A549 (cell line): ENCODE results near the gene SPACA7. TPM values are rescaled to one million over a fixed set of nuclear protein-coding genes. Genes with fewer than 3 reads are reported as not detected.

Experiments
- ATAC-seq, 2 experiments: fragments of 200-7000 bp in 1 of 2; fragments of >200 bp in 1 of 2; cut with Nextera tagmentation in 1 of 2; cut with Tn5 transposase in 1 of 2; 3 replicates each; pipeline versions ENCODE4 v1.8.0 to v1.9.1; 2018 to 2020; ENCODE audit warnings: mild to moderate bottlenecking in 1 of 2, moderate library complexity in 1 of 2
- CTCF ChIA-PET: fragments of 300-600 bp; sonication (Branson Sonifier 250); formaldehyde crosslinking; extraction: SDS; loops from one replicate; lab custom pipeline; 2021; ENCODE audit warnings: antibody characterized with exemption, inconsistent platforms; lab: Yijun Ruan, JAX
- POLR2A ChIA-PET: fragments of 350-600 bp; formaldehyde crosslinking; extraction: SDS; loops from one replicate; lab custom pipeline; 2021; ENCODE audit warnings: antibody characterized with exemption, inconsistent platforms; lab: Yijun Ruan, JAX
- DNase-seq, 2 experiments: peaks; one replicate each; pipeline versions ENCODE4 v3.0.0 to v3.0.0-alpha.2; 2011 to 2016; ENCODE audit warnings: low read depth in 1 of 2, low spot score in 1 of 2
- FAIRE-seq: peaks from 2 replicates; lab custom pipeline; 2011; peaks lifted over from hg19 to GRCh38; lab: Jason Lieb, UNC
- H3K27ac ChIP-seq, 2 experiments: fragments of >200 bp; sonication (Bioruptor Twin); formaldehyde crosslinking; 3 replicates each; pipeline ENCODE4 v1.5.1; 2016 to 2017
- H3K4me1 ChIP-seq: fragments of >200 bp; sonication (Bioruptor Twin); formaldehyde crosslinking; 3 replicates; pipeline ENCODE4 v1.6.1; 2016
- H3K4me2 ChIP-seq: fragments of >200 bp; sonication (Bioruptor Twin); formaldehyde crosslinking; 3 replicates; pipeline ENCODE4 v1.6.1; 2016
- H3K4me3 ChIP-seq: fragments of >200 bp; sonication (Bioruptor Twin); formaldehyde crosslinking; 3 replicates; pipeline ENCODE4 v1.5.1; 2016
- H3K9me3 ChIP-seq: fragments of >200 bp; sonication (Bioruptor Twin); formaldehyde crosslinking; 3 replicates; pipeline ENCODE4 v1.6.1; 2016
- CBX8 ChIP-seq: fragments of 200-600 bp; sonication (generic); IDR thresholded peaks from 2 replicates; pipeline ENCODE4 v1.6.1; 2016
- CEBPB ChIP-seq, 2 experiments: fragments of >200 bp in 1 of 2; sonication (Bioruptor Twin) in 1 of 2; formaldehyde crosslinking in 1 of 2; IDR thresholded peaks; 2 replicates each; pipeline ENCODE4 v1.6.1; 2012 to 2016
- CHD2 ChIP-seq: fragments of 150-350 bp; IDR thresholded peaks from 2 replicates; pipeline ENCODE4 v1.6.1; 2014; ENCODE audit warnings: low read length; ENCODE audit not compliant: partially characterized antibody
- CHD4 ChIP-seq: fragments of 200-600 bp; sonication (generic); IDR thresholded peaks from 2 replicates; pipeline ENCODE4 v1.6.1; 2016; ENCODE audit warnings: antibody characterized with exemption, mild to moderate bottlenecking, borderline replicate concordance
- HEYL ChIP-seq: fragments of 250-450 bp; sonication (Bioruptor Pico); IDR thresholded peaks from 2 replicates; pipeline ENCODE4 v1.8.0; 2021; ENCODE audit warnings: mild to moderate bottlenecking, moderate library complexity
- HOXB5 ChIP-seq: fragments of 250-450 bp; sonication (Bioruptor Pico); IDR thresholded peaks from 2 replicates; pipeline ENCODE4 v1.5.0; 2020; ENCODE audit warnings: mild to moderate bottlenecking, moderate library complexity
- JUN ChIP-seq, 2 experiments: fragments of >200 bp; sonication (Bioruptor Twin); formaldehyde crosslinking; IDR thresholded peaks; 2 replicates in 1 of 2; 3 replicates in 1 of 2; pipeline ENCODE4 v1.6.1; 2016 to 2017
- KDM1A ChIP-seq: fragments of 200-600 bp; sonication (generic); IDR thresholded peaks from 2 replicates; pipeline ENCODE4 v1.6.1; 2016; ENCODE audit warnings: low read depth, mild to moderate bottlenecking
- KDM5A ChIP-seq: fragments of 200-600 bp; sonication (generic); IDR thresholded peaks from 2 replicates; pipeline ENCODE4 v1.6.1; 2016; ENCODE audit warnings: antibody characterized with exemption, mild to moderate bottlenecking
- MAFK ChIP-seq: fragments of 450-650 bp; IDR thresholded peaks from 2 replicates; pipeline ENCODE4 v1.6.1; 2014; ENCODE audit not compliant: partially characterized antibody
- MAZ ChIP-seq: fragments of 150-350 bp; IDR thresholded peaks from 2 replicates; pipeline ENCODE4 v1.6.1; 2014; ENCODE audit warnings: antibody characterized with exemption, low read depth, low read length, borderline replicate concordance
- MYC ChIP-seq: IDR thresholded peaks from 2 replicates; pipeline ENCODE4 v1.6.1; 2012; ENCODE audit warnings: mild to moderate bottlenecking, inconsistent platforms, low read length, improper control_type of control experiment, borderline replicate concordance
- PHF8 ChIP-seq: fragments of 200-600 bp; sonication (generic); IDR thresholded peaks from 2 replicates; pipeline ENCODE4 v1.6.1; 2016; ENCODE audit warnings: low read depth, mild to moderate bottlenecking, antibody characterized with exemption, moderate library complexity, borderline replicate concordance
- POLR2A ChIP-seq: IDR thresholded peaks from 2 replicates; pipeline ENCODE4 v1.6.1; 2012; ENCODE audit warnings: mild to moderate bottlenecking, low read length
- POLR2AphosphoS2 ChIP-seq: conservative IDR thresholded peaks from 2 replicates; pipeline ENCODE4 v1.6.1; 2012; ENCODE audit warnings: low read length, improper control_type of control experiment, inconsistent platforms
- RARB ChIP-seq: fragments of 250-450 bp; sonication (Bioruptor Pico); IDR thresholded peaks from 2 replicates; pipeline ENCODE4 v1.8.0; 2021; ENCODE audit warnings: mild to moderate bottlenecking, moderate library complexity
- RCOR1 ChIP-seq: fragments of 150-350 bp; IDR thresholded peaks from 2 replicates; pipeline ENCODE4 v1.6.1; 2014; ENCODE audit warnings: antibody characterized with exemption, low read length, low read depth
- RFX5 ChIP-seq: fragments of 450-650 bp; IDR thresholded peaks from 2 replicates; pipeline ENCODE4 v1.7.1; 2014; ENCODE audit warnings: antibody characterized with exemption, mild to moderate bottlenecking, moderate library complexity
- SMC3 ChIP-seq: fragments of >200 bp; sonication (Bioruptor Twin); formaldehyde crosslinking; IDR thresholded peaks from 3 replicates; pipeline ENCODE4 v1.6.1; 2018; ENCODE audit warnings: inconsistent platforms
- TFCP2L1 ChIP-seq: fragments of 250-450 bp; sonication (Bioruptor Pico); IDR thresholded peaks from 2 replicates; pipeline ENCODE4 v1.5.0; 2021; ENCODE audit warnings: mild to moderate bottlenecking
- TP53 ChIP-seq: fragments of 250-450 bp; sonication (Bioruptor Pico); IDR thresholded peaks from 2 replicates; pipeline ENCODE4 v1.5.0; 2021; ENCODE audit warnings: mild to moderate bottlenecking, moderate library complexity
- ZC3H11A ChIP-seq: fragments of 450-650 bp; IDR thresholded peaks from 2 replicates; pipeline ENCODE4 v1.6.1; 2014; ENCODE audit warnings: antibody characterized with exemption, mild to moderate bottlenecking
- WGBS: methylation state at CpG from one replicate; pipeline ENCODE4 v1.1.6; 2017; ENCODE audit errors: missing lambda C conversion rate; 5-methylcytosine and 5-hydroxymethylcytosine counted together
- polyA plus RNA-seq, 4 experiments: library from polyadenylated mRNA; depleted of rRNA in 3 of 4; stranded (reverse); fragments of >200 nt; fragmentation: RNase III in 1 of 4; extraction: RNeasy Plus Mini Kit Qiagen cat#74134 plus additional on column Dnase treatment in 1 of 4; gene quantifications; 2 replicates in 3 of 4; 3 replicates in 1 of 4; pipeline ENCODE4 v1.2.3, GENCODE V29; 2011 to 2017
- TF ChIP-seq, protein P1 (sequence below): fragments of >200 bp; sonication (Bioruptor Twin); formaldehyde crosslinking; IDR thresholded peaks from 3 replicates; pipeline ENCODE4 v1.6.1; 2016
- TF ChIP-seq, protein P2 (sequence below): IDR thresholded peaks from 2 replicates; pipeline ENCODE4 v1.6.1; 2012
- TF ChIP-seq, protein P3 (sequence below): IDR thresholded peaks from 2 replicates; pipeline ENCODE4 v1.6.1; 2012; ENCODE audit warnings: low read depth, borderline replicate concordance
- TF ChIP-seq, protein P4 (sequence below): fragments of 450-650 bp; IDR thresholded peaks from 2 replicates; pipeline ENCODE4 v1.6.1; 2014; ENCODE audit warnings: antibody characterized with exemption

SPACA7 gene
- polyA plus RNA-seq, 2 of the 4 experiments (the other 2 are of a cell fraction): not detected

- H3K4me2 ChIP-seq: no peak overlapping the region
- no peaks in the 10 kb centered on the region for H3K4me1 ChIP-seq
- no peak overlapping the region for H3K27ac ChIP-seq
- no peak for DNase-seq
- TF ChIP-seq HOXB5 (CRISPR knock-in tag) (no peak), CHD4 (no peak), MYC (no peak), CBX8 (no peak), MAZ (no peak), PHF8 (no peak), RARB (no peak), JUN (IDR thresholded peaks at IDR 0.05) (no peak)
- TF ChIP-seq, protein P1, sequence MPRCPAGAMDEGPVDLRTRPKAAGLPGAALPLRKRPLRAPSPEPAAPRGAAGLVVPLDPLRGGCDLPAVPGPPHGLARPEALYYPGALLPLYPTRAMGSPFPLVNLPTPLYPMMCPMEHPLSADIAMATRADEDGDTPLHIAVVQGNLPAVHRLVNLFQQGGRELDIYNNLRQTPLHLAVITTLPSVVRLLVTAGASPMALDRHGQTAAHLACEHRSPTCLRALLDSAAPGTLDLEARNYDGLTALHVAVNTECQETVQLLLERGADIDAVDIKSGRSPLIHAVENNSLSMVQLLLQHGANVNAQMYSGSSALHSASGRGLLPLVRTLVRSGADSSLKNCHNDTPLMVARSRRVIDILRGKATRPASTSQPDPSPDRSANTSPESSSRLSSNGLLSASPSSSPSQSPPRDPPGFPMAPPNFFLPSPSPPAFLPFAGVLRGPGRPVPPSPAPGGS: no peak
- TF ChIP-seq, all 56 proteins: peak for 0
- ChIA-PET CTCF (no interaction called here), POLR2A (no interaction called here)
- ATAC-seq (no peak), FAIRE-seq (no peak)
- 80% methylated on average over 8 of the region's 20 CpGs for WGBS
- H3K4me3 ChIP-seq: no peak overlapping the region
- no peaks in the 10 kb centered on the region for H3K9me3 ChIP-seq
Observed at GRCh38 chr13:112331675-112332074, 44.5 kb upstream of the SPACA7 start.

GRCh38 chr13:112332727-112333126, 43.4 kb upstream of the SPACA7 start:
- WGBS: 36% methylated on average over 5 of the region's 10 CpGs
- FAIRE-seq: no peak
- H3K4me2 ChIP-seq: no peak overlapping the region
- ATAC-seq: no peak
- POLR2A ChIA-PET: no interaction called here
- DNase-seq: no peak
- H3K9me3 ChIP-seq: no peaks in the 10 kb centered on the region
- H3K27ac ChIP-seq: no peak overlapping the region
- no peak overlapping the region for H3K4me3 ChIP-seq
- no peak for TF ChIP-seq KDM1A
- TF ChIP-seq RCOR1: no peak
- TF ChIP-seq CHD2: no peak
- no peak for TF ChIP-seq CEBPB (IDR thresholded peaks at IDR 0.05)
- TF ChIP-seq, protein P1: no peak
- TF ChIP-seq, protein P2, sequence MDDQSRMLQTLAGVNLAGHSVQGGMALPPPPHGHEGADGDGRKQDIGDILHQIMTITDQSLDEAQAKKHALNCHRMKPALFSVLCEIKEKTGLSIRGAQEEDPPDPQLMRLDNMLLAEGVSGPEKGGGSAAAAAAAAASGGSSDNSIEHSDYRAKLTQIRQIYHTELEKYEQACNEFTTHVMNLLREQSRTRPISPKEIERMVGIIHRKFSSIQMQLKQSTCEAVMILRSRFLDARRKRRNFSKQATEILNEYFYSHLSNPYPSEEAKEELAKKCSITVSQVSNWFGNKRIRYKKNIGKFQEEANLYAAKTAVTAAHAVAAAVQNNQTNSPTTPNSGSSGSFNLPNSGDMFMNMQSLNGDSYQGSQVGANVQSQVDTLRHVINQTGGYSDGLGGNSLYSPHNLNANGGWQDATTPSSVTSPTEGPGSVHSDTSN: no peak
- TF ChIP-seq HEYL (CRISPR knock-in tag): no peak
- no peak for TF ChIP-seq RFX5
- TF ChIP-seq, protein P3, sequence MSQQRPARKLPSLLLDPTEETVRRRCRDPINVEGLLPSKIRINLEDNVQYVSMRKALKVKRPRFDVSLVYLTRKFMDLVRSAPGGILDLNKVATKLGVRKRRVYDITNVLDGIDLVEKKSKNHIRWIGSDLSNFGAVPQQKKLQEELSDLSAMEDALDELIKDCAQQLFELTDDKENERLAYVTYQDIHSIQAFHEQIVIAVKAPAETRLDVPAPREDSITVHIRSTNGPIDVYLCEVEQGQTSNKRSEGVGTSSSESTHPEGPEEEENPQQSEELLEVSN: no peak
- TF ChIP-seq SMC3: no peak
- TF ChIP-seq MAFK: no peak
- TF ChIP-seq, protein P4, sequence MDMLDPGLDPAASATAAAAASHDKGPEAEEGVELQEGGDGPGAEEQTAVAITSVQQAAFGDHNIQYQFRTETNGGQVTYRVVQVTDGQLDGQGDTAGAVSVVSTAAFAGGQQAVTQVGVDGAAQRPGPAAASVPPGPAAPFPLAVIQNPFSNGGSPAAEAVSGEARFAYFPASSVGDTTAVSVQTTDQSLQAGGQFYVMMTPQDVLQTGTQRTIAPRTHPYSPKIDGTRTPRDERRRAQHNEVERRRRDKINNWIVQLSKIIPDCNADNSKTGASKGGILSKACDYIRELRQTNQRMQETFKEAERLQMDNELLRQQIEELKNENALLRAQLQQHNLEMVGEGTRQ: no peak
- TF ChIP-seq TFCP2L1: no peak
- TF ChIP-seq POLR2AphosphoS2: no peak
- TF ChIP-seq MYC: no peak
- no peak for TF ChIP-seq TP53
- TF ChIP-seq KDM5A: no peak
- no peak for TF ChIP-seq POLR2A
- TF ChIP-seq ZC3H11A: no peak
- no peaks in the 10 kb centered on the region for H3K4me1 ChIP-seq
- CTCF ChIA-PET: no interaction called here
